Measurements from ENCODE around the gene PLAC9. TPM values are rescaled to one million over a fixed set of nuclear protein-coding genes. Genes with fewer than 3 reads are reported as not detected.

Gene PLAC9
- total RNA-seq, 1 donor from 2014 or later = not detected

DNA sequence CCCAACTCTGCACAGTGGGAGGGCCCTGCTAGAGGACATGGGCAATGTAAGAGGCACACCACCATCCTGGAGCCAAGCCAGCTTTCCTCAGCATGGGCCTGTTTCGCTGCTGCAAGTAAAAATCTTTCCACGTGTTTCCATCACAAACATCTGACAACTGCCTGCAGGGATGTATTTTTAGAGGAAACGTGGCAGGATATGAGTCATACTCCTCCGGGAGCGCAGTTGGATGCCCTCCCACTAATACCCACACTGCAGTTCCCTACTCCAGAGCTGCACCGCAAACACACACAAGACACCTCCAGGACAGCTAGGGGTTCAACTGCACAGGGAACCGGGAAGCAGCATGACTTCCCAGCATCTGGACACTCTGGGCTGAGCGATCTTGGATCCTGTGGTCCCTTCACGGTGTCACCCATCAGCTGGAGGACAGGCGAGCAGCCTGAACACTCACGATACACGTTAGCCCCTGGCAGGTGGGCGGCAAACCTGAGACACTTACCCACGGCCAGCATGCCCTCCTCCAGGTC, 26.1 kb downstream of the PLAC9 start:
- FAIRE-seq (peak; percentile 93), DNase-seq (ENCODE audit: low read depth) (peak; percentile 92)
- Histone ChIP-seq H3K27me3 (ENCODE audit: control insufficient read depth, insufficient read depth, low read length) (no peaks in the 10 kb centered on the region), H3K4me3 (ENCODE audit: low read depth, low read length) (no peak overlapping the region), H3K36me3 (ENCODE audit: control insufficient read depth, insufficient read depth, low read length) (peaks cover 44% of the 10 kb centered on the region)
- TF ChIP-seq CTCF (IDR thresholded peaks at IDR 0.05; ENCODE audit: insufficient read depth, low read length, severe bottlenecking) = no peak

- H3K36me3 ChIP-seq (ENCODE audit: control insufficient read depth, insufficient read depth, low read length) = peaks cover 50% of the 10 kb centered on the region
- H3K27me3 ChIP-seq (ENCODE audit: control insufficient read depth, insufficient read depth, low read length) = no peaks in the 10 kb centered on the region
- FAIRE-seq = no peak
- TF ChIP-seq CTCF (IDR thresholded peaks at IDR 0.05; ENCODE audit: insufficient read depth, low read length, severe bottlenecking) = no peak
- no peak overlapping the region for H3K4me3 ChIP-seq (ENCODE audit: low read depth, low read length)
- DNase-seq (ENCODE audit: low read depth) = no peak
Measured at GRCh38 chr10:80159166-80159873, 26.8 kb downstream of the PLAC9 start.

- FAIRE-seq (no peak), DNase-seq (ENCODE audit: low read depth) (no peak)
- peaks cover 53% of the 10 kb centered on the region for H3K36me3 ChIP-seq (ENCODE audit: control insufficient read depth, insufficient read depth, low read length)
- TF ChIP-seq CTCF (IDR thresholded peaks at IDR 0.05; ENCODE audit: insufficient read depth, low read length, severe bottlenecking) = no peak
- H3K4me3 ChIP-seq (ENCODE audit: low read depth, low read length) = no peak overlapping the region
- no peaks in the 10 kb centered on the region for H3K27me3 ChIP-seq (ENCODE audit: control insufficient read depth, insufficient read depth, low read length)
Measured at GRCh38 chr10:80160361-80161320, 28.1 kb downstream of the PLAC9 start.

DNA sequence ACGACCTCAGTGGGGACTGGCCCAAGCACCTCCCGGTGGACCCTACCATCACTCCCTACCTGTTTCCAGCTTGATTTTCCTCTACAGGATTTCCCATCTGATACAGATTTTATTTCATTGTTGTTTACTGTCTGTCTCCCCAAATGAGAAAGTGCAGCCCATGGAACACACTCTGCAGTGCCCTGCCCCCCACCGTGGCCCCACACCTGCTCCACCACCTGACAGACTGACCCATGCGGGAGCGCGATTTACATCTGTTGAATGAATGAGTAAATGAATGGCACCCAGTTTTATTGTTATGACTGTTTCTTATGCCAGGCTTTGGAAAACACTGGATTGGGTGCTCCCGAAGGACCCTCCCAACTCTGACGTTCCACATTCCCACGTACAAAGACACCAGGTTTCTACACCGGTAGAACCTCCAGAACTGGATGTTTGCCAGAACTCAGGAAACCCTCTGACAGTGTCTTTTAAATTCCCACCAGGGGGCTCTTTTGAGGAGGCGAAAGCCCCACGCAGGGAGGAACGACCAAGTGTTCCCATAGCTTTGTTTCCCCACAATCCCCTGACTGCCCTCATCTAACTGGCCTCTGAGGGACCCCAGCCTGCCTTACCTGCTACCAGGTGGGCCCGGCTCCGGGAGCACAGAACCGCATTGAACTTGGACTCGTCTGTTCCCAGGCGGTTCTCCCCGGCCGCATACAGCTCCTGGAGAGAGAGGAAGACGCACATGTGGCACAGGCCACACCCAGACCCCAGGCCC, 29.0 kb downstream of the PLAC9 start:
- FAIRE-seq = no peak
- Histone ChIP-seq H3K27me3 (ENCODE audit: control insufficient read depth, insufficient read depth, low read length) (no peaks in the 10 kb centered on the region), H3K36me3 (ENCODE audit: control insufficient read depth, insufficient read depth, low read length) (peaks cover 54% of the 10 kb centered on the region), H3K4me3 (ENCODE audit: low read depth, low read length) (no peak overlapping the region)
- no peak for DNase-seq (ENCODE audit: low read depth)
- TF ChIP-seq CTCF (IDR thresholded peaks at IDR 0.05; ENCODE audit: insufficient read depth, low read length, severe bottlenecking) = no peak

DNA sequence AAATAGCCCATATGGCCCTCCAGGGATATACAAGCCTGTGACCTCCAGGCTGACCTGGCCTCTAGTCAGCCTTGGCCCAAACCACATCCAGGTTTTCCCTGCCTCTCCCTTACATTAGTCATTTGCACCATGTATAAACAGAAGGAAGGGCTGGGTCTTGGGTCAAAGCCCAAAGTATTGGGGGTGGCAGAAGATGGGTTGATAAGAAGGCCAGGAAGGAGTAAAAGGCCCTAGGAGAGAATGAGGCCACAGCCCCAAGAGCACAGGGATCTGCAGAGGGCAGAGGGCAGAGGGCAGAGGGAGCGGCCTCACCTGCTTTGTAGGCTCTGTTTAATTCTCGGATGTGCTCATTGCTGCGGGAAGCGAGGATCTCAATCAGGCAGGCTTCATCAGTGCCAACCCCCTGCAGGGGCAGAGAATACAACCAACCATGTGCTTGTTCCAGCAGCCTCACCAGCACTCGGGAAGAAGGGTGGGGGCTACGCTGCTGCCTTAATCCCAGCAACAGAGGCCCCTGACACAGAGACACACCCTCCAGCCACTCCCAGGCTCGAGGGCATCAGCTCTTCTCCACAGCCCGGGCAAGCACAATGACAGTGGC, 31.3 kb downstream of the PLAC9 start:
- H3K36me3 ChIP-seq (ENCODE audit: control insufficient read depth, insufficient read depth, low read length) = peaks cover 40% of the 10 kb centered on the region
- peak; percentile 40 for DNase-seq (ENCODE audit: low read depth)
- no peak for FAIRE-seq
- no peaks in the 10 kb centered on the region for H3K27me3 ChIP-seq (ENCODE audit: control insufficient read depth, insufficient read depth, low read length)
- no peak for TF ChIP-seq CTCF (IDR thresholded peaks at IDR 0.05; ENCODE audit: insufficient read depth, low read length, severe bottlenecking)
- no peak overlapping the region for H3K4me3 ChIP-seq (ENCODE audit: low read depth, low read length)

Measured in bronchial epithelial cell (primary cell).